Measurements from ENCODE around the gene EXOC4.
"Not testable (repeated sequence)": the region's sequence is repeated elsewhere in the genome, so short reads cannot be mapped to it uniquely, and the experiment has no call there.

- TF ChIP-seq CTCF (conservative IDR thresholded peaks at IDR 0.05; ENCODE audit: low read length); EZH2phosphoT487 (IDR thresholded peaks at IDR 0.05; ENCODE audit: borderline replicate concordance): not testable (repeated sequence)
Measured at GRCh38 chr7:133278975-133279374, 26.1 kb downstream of the EXOC4 start.
